ENCODE data around the gene BLNK.

DNA sequence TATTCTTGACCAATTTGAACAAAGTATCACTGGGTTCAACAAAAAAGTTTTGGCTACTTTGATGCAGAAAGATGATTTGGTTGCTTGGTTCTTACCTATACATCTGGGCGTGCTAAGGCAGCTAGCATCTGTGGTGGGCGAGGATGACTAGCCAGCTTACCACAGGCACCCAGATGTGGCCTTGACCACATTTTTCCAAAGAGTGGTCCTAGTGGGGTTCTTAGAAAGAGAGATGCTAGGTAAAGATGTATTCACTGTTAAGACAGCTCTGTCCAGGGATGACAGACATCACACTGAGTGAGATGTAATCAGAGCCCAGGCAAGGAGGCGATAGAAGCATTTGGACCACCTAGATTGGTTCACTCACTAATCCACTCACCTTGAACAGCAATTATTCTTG is 33.6 kb upstream of the BLNK start:
- TF ChIP-seq, protein P1, sequence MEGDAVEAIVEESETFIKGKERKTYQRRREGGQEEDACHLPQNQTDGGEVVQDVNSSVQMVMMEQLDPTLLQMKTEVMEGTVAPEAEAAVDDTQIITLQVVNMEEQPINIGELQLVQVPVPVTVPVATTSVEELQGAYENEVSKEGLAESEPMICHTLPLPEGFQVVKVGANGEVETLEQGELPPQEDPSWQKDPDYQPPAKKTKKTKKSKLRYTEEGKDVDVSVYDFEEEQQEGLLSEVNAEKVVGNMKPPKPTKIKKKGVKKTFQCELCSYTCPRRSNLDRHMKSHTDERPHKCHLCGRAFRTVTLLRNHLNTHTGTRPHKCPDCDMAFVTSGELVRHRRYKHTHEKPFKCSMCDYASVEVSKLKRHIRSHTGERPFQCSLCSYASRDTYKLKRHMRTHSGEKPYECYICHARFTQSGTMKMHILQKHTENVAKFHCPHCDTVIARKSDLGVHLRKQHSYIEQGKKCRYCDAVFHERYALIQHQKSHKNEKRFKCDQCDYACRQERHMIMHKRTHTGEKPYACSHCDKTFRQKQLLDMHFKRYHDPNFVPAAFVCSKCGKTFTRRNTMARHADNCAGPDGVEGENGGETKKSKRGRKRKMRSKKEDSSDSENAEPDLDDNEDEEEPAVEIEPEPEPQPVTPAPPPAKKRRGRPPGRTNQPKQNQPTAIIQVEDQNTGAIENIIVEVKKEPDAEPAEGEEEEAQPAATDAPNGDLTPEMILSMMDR (IDR thresholded peaks at IDR 0.05) = no peak
- no peak for TF ChIP-seq POLR2A (IDR thresholded peaks at IDR 0.05)
- no peak for TF ChIP-seq EP300 (IDR thresholded peaks at IDR 0.05)

Measured in upper lobe of left lung (tissue), 4 donors.